SH-SY5Y (cell line): ENCODE data around the gene PEF1.

Experiments
- GATA2 ChIP-seq: IDR thresholded peaks from 2 replicates; pipeline ENCODE4 v1.6.1; 2011; ENCODE audit warnings: mild to moderate bottlenecking, low read depth, low read length
- GATA3 ChIP-seq: IDR thresholded peaks from 2 replicates; pipeline ENCODE4 v1.6.1; 2011; ENCODE audit warnings: low read depth, mild to moderate bottlenecking, low read length, moderate library complexity

DNA sequence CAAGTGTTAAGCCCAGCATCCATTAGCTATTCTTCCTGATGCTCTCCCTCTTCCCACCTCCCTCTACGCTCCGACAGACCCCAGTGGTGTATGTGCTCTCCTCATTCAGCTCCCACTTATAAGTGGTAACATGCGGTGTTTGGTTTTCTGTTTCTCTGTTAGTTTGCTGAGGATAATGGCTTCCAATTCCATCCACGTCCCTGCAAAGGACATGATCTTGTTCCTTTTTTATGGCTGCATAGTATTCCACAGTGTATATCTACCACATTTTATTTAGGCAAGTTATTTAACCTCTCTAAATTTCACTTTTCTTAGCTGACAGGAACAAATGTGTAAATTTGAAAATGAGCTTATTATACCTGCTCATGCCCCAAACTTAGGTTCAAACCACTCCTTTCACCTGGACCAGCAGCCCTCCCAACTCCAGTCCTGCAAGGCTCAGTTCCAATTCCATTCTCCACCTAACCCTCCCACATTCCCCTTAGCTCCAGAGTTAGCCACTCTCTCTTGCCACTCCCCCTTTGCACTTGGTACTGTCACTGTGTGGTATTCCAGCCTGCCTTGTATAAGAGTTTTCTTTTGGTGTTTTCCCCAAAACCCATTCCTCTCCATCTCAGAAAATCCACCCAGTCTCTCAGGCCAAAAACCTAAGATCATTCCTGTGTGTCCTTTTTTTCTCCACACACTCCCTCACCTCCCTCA lies 1.7 kb upstream of the PEF1 start:
- TF ChIP-seq GATA2 (no peak), GATA3 (no peak)
